ENCODE data around the gene GHRHR.
A peak's percentile ranks its signal among the peaks of the same experiment; 100 is the strongest.

GHRHR gene

DNA sequence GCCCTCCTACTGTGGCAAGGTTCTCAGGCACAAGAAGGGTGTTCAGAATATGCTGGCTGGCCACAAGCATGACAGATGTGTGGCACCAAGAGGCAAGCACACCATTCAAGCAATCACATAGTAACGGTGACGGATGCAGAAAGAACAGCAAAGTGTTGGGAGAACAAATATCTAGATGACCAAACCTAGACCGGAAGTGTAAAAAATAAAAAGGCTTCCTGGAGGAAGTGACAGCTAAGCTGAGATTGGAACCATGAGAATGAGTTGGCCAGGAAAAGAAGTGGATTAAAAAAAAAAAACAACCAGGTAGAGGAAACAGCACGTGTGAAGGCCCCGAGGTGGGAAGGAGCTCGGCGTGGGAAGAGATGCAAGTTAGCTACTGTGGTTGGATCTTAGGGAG lies 22.0 kb downstream of the GHRHR start:
- DNase-seq (ENCODE audit: low spot score) = no peak

GRCh38 chr7:30986331-30986730 lies 22.6 kb downstream of the GHRHR start:
- no peak for DNase-seq (ENCODE audit: low spot score)

- peak; percentile 46 for DNase-seq (ENCODE audit: low spot score)
These were observed 23.0 kb downstream of the GHRHR start for GRCh38 chr7:30986738-30987137.

- DNase-seq (ENCODE audit: low spot score) = no peak
These were observed 23.4 kb downstream of the GHRHR start for GRCh38 chr7:30987178-30987577.

DNA sequence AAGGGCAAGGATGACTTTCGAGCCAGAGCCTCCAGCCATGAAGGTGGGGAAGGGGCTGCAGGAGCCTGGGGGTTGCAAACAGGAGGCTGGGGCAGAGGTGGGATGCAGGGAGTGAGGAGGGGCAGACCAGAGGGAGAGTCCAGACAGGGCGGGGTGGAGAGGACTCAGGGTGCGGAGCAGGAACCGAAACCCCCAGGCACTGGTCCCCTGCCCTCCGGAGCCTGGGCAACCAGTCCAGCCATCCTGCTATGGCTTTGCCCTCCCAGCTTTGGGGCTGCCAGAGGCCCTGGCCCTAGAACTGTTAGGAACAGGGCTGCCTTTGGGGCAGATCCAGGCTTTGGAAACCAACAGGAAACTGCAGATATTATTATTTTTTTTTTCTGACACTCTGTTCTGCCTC lies 24.2 kb downstream of the GHRHR start:
- DNase-seq (ENCODE audit: low spot score) = no peak

GRCh38 chr7:30988351-30989005 lies 24.7 kb downstream of the GHRHR start:
- DNase-seq (ENCODE audit: low spot score) = peak; percentile 65

DNA sequence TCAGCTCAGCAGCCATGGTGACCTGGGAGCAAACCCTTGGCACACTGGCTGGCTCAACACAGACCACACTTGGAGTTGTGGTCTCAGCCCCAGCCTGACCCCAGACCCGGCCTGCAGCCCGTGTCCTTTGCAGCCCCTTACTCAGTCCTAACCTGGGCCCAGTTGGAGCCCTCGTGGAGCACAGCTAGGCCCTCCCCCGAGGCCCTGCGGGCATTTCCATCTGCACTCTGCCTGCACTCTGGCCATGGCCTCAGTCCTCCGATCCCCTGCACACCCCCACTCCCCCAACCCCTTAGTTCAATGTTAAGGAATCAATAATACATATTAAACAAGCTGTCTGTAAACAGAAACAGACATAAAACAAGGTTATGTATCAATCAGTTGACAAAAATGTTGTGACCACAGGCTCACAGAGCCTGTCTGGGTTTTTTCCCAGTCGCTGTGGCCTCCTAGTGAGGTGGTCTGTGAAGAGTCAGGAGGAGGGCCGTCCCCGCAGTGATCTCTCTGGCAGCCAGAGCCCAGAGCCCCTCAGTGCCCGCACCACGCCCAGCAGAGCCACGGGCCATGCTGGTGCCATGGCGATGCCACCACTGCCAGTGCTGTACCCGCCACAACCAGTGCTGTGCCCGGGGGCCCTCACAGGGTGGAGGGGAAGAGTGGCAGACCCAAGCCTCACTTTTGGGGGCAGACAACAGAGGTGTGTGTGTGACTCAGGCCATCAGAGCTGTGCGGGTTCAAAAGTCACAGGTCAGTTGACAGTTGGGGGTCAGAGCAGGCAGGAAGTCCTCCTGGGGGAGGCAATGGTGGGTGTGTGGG lies 25.5 kb downstream of the GHRHR start:
- no peak for DNase-seq (ENCODE audit: low spot score)

GRCh38 chr7:30989824-30990672 lies 26.3 kb downstream of the GHRHR start:
- no peak for DNase-seq (ENCODE audit: low spot score)

- DNase-seq (ENCODE audit: low spot score) = no peak
These were observed 27.0 kb downstream of the GHRHR start for GRCh38 chr7:30990673-30991170.

DNA sequence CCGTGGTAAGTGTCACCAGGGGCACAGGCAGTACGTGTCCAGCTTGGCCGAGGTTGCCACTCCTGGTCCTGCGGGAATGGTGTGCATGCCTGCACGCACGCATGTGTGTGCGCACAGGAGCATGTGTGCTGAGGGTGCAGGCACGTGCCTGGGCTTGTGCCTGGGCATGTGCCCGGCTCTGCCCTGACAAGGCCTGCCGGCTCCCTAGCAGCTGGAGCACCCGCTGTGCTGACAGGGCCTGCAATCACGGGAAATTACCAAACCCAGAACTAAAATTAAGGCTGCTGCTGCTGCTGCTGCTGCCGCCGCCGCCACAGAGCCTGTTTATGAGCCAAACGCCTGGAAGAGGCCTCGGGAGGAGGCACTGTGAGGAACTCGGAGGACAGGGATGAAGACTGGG lies 28.7 kb downstream of the GHRHR start:
- DNase-seq (ENCODE audit: low spot score) = no peak

- no peak for DNase-seq (ENCODE audit: low spot score)
These were observed 30.7 kb downstream of the GHRHR start for GRCh38 chr7:30994206-30995100.

DNA sequence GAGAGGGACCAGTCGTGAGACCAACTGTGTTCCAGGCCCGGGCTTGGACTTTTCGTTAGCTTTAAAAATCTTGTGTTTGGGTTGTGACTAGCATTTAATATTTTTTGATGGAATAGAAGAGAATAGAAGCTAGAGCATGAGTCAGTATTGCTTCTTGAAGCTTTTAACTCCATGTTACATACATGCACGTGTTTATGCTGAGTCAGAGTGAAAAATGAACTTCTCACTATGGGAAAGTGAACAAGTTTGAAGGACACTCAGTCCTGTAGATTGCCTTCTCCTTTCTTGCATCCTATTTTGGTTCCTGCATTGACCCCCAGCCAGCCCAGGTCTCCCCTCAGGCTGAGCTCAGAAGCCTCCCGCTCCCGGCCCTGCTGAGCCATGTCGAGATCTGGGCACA lies 31.8 kb downstream of the GHRHR start:
- DNase-seq (ENCODE audit: low spot score) = no peak

DNA sequence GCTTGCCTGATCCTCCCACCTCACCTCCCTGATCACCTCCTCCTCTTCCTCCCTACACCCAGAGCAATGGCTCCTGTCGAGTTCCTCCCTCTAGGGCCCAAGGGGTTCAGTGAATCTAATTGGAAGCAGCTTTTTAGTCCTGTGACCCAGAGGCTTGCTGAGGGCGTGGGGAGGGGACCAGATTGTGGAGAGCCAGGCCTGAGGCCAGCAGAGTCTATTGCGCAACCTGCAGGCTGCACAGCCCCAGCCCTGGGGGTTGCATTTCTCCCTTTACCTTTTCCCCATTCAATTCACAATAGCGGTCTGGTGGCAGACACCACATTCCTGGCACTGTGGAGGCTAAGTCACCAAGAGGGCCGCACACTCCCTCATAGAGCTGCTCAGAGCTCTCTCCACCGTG lies 32.5 kb downstream of the GHRHR start:
- no peak for DNase-seq (ENCODE audit: low spot score)

DNA sequence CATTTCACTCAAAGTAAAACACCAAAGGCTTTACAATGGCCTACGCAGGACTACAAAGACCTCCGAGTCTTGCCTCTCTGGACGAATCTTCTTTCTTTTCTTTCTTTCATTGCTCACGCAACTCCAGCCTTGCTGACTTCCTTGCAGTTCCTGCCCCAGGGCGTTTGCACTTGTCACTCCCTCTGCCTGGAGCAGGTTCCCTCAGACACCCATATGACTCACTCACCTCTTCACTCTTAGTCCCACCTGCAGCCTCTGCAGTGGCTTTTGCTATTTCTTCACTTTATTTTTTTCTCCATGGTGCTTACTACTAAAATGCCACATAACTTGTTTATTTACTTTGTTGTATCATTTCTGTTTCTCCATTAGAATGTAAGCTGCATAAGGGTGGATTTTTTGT lies 33.1 kb downstream of the GHRHR start:
- no peak for DNase-seq (ENCODE audit: low spot score)

DNA sequence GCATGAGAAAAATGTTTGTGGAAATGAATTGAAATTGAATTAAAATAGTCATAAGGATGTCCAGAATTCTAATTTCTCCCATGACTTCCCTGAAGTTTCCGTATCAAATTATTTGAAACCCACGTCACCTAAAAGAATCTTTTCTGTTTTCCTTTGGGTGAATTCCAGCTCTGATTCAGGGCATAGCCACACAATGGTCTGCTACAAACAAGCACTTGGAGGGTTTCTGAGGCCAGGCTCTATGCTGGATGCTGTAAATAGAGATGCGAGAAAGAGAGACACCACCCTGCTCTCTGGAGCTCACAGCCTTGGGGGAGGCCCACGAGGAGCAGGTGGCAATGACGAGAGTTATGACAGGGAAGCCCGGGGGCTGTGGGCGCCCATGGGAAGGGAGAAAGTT lies 33.6 kb downstream of the GHRHR start:
- no peak for DNase-seq (ENCODE audit: low spot score)

DNA sequence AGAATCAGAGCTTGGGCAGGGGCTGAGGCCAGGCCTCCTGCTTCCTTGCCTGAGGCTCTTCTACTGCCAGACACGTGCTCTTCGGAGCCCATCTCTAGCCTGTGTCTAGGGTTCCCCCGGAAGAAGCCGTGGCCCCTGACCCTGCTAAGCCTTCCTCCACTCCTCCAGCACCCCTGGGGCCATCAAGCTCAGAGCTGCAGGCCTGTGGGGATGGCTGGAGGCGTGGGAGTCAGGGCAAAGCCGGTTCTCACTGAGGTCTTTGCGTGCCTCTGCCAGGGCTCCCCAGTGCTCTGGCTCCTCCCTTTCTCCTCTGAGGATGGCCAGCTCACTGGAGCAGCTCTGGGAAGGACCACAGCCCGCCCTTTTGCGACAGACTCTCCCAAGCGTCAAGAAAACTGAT lies 34.4 kb downstream of the GHRHR start:
- no peak for DNase-seq (ENCODE audit: low spot score)

GRCh38 chr7:31000161-31000693 lies 36.5 kb downstream of the GHRHR start:
- no peak for DNase-seq (ENCODE audit: low spot score)

- no peak for DNase-seq (ENCODE audit: low spot score)
These were observed 37.0 kb downstream of the GHRHR start for GRCh38 chr7:31000779-31001178.

GRCh38 chr7:31002256-31002655 lies 38.5 kb downstream of the GHRHR start:
- DNase-seq (ENCODE audit: low spot score) = no peak

DNA sequence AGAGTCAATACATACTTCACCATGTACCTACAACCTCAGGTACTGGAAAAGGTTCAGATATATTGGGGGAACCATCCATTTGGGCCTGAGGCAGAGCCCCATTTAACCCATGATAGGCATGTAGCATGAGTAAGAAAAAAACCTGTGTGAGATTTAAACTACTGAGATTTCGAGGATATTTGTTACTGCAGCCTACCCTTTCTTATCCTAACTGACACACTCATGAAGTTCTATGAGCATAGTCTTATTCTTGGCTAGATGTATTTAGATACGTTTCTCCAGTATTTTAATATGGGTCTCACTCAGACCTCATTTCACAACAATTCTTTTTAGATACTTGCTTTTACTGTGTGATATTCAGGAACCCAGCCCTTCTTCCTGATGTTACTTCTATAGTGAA lies 39.3 kb downstream of the GHRHR start:
- no peak for DNase-seq (ENCODE audit: low spot score)

DNA sequence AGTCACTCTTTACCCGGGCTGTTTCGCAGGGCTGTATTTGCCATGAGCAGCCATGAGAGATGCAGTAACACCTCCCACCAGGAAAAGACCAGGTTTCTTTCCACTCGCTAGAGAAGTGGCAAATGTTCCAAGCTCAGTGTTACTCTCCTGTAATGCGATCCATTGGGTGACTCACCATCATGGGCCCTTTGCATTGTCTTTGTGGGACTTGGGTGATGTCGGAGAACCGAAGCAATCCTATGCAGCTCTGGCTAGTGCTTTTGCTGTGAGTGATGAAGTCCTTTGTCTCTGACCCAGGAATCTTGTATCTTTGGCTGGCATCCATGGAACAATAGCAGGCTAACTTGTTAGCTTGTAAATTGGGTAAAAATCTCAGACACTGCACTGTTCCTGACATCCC lies 40.0 kb downstream of the GHRHR start:
- DNase-seq (ENCODE audit: low spot score) = no peak
